ENCODE data around the gene RUSF1. TPM values are rescaled to one million over a fixed set of nuclear protein-coding genes. Genes with fewer than 3 reads are reported as not detected.

Gene RUSF1
- total RNA-seq, 1 experiment from 2014 or later = 39.9 TPM

DNA sequence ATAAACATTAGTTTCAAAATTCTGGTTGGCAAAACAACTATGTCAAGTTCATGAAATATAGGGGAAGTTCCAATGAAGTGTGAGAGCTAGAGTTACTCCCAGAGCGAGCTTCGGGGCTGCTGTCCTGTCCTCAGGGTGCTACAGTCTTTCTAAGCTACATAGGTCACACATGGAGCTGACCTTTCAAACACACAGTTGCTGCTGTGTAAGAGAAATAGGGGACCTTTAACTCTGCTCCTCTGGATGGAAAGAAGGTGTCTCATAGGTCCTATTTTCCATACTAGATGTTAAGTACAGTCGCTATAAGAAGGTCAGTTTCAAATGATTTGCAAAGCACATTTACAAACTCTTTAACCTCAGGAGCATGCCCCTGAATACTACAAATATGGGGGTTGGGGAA lies 13.2 kb upstream of the RUSF1 start:
- H3K27me3 ChIP-seq (ENCODE audit: low read length) = peaks cover 4% of the 10 kb centered on the region; the same call in 1 of the 2 replicates
- H3K9me3 ChIP-seq (ENCODE audit: low read length) = no peaks in the 10 kb centered on the region
- ChIA-PET CTCF (no interaction called here), POLR2A (ENCODE audit: unreplicated experiment) (no interaction called here)
- no peaks in the 10 kb centered on the region for H4K20me1 ChIP-seq (ENCODE audit: low read length)
- no peak overlapping the region for H3K4me3 ChIP-seq (ENCODE audit: low read length)
- no peaks in the 10 kb centered on the region for H3F3A ChIP-seq (ENCODE audit: low read length, unreplicated experiment)
- no peak for DNase-seq
- no peaks in the 10 kb centered on the region for H3K79me2 ChIP-seq (ENCODE audit: low read length)
- H3K4me1 ChIP-seq (ENCODE audit: insufficient read depth, low read length) = no peaks in the 10 kb centered on the region
- H3K9ac ChIP-seq (ENCODE audit: low read length) = no peak overlapping the region
- no peak overlapping the region for H2AFZ ChIP-seq (ENCODE audit: low read length)
- H3K27ac ChIP-seq (ENCODE audit: low read length) = no peak overlapping the region
- no peaks in the 10 kb centered on the region for H3K36me3 ChIP-seq (ENCODE audit: low read depth, low read length)
- no peaks in the 10 kb centered on the region for H3K9me2 ChIP-seq (replicated peaks; ENCODE audit: low read length)
- no TSS peak for BruUV-seq (replicated peaks)
- no peak for TF ChIP-seq EZH2phosphoT487 (IDR thresholded peaks at IDR 0.05; ENCODE audit: borderline replicate concordance, low read length)
- intact Hi-C loops (cut with micrococcal nuclease) = no loop called here
- no peak for ATAC-seq
- H3K4me2 ChIP-seq (ENCODE audit: low read length) = no peak overlapping the region

DNA sequence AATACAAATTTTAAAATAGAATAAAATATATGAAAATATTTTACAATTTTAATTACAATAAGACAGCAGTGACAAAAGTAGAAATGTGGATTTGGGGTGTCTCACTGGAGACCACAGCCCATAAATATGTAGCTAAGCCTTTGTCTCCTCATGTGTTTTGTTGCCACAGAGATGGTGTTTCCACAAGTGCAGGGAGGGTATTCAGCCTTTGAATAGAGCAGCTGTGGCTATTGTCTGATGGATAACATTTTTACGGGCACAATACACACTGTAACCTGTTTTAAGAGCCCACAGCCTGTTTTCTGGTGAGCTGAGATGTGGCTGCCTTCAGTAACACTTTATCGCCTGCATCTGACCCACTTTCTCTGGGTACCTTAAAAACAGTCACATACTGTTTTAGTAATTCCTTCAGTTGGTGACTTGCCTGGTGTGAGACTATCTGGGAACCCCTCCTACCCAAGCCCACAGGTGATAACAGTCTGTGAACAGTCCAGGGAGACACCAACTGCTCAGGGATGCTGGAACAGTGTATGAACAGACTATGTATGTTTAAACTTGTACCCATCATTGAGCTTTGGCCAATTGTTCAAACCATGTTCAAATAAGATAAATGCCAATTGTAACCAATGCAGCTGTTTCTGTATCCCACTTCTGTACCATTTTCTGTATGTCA lies 11.7 kb upstream of the RUSF1 start:
- CTCF ChIA-PET = no interaction called here
- ATAC-seq (no peak), DNase-seq (no peak)
- no TSS peak for BruUV-seq (replicated peaks)
- H4K20me1 ChIP-seq (ENCODE audit: low read length) = no peaks in the 10 kb centered on the region
- no peak overlapping the region for H2AFZ ChIP-seq (ENCODE audit: low read length)
- no peaks in the 10 kb centered on the region for H3K36me3 ChIP-seq (ENCODE audit: low read depth, low read length)
- H3F3A ChIP-seq (ENCODE audit: low read length, unreplicated experiment) = no peaks in the 10 kb centered on the region
- no peak overlapping the region for H3K27ac ChIP-seq (ENCODE audit: low read length)
- no peaks in the 10 kb centered on the region for H3K4me1 ChIP-seq (ENCODE audit: insufficient read depth, low read length)
- intact Hi-C loops (cut with micrococcal nuclease) = no loop called here
- no peaks in the 10 kb centered on the region for H3K9me3 ChIP-seq (ENCODE audit: low read length)
- POLR2A ChIA-PET (ENCODE audit: unreplicated experiment) = no interaction called here
- H3K79me2 ChIP-seq (ENCODE audit: low read length) = no peaks in the 10 kb centered on the region
- H3K4me3 ChIP-seq (ENCODE audit: low read length) = no peak overlapping the region
- TF ChIP-seq, protein P1, sequence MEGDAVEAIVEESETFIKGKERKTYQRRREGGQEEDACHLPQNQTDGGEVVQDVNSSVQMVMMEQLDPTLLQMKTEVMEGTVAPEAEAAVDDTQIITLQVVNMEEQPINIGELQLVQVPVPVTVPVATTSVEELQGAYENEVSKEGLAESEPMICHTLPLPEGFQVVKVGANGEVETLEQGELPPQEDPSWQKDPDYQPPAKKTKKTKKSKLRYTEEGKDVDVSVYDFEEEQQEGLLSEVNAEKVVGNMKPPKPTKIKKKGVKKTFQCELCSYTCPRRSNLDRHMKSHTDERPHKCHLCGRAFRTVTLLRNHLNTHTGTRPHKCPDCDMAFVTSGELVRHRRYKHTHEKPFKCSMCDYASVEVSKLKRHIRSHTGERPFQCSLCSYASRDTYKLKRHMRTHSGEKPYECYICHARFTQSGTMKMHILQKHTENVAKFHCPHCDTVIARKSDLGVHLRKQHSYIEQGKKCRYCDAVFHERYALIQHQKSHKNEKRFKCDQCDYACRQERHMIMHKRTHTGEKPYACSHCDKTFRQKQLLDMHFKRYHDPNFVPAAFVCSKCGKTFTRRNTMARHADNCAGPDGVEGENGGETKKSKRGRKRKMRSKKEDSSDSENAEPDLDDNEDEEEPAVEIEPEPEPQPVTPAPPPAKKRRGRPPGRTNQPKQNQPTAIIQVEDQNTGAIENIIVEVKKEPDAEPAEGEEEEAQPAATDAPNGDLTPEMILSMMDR (conservative IDR thresholded peaks at IDR 0.05; ENCODE audit: low read depth, low read length) = no peak
- TF ChIP-seq EZH2 (IDR thresholded peaks at IDR 0.05; ENCODE audit: low read length, unreplicated experiment) (no peak), EZH2phosphoT487 (IDR thresholded peaks at IDR 0.05; ENCODE audit: borderline replicate concordance, low read length) (no peak)
- H3K9me2 ChIP-seq (replicated peaks; ENCODE audit: low read length) = no peaks in the 10 kb centered on the region
- no peak overlapping the region for H3K9ac ChIP-seq (ENCODE audit: low read length)
- peaks cover 4% of the 10 kb centered on the region; the same call in 1 of the 2 replicates for H3K27me3 ChIP-seq (ENCODE audit: low read length)
- H3K4me2 ChIP-seq (ENCODE audit: low read length) = no peak overlapping the region

DNA sequence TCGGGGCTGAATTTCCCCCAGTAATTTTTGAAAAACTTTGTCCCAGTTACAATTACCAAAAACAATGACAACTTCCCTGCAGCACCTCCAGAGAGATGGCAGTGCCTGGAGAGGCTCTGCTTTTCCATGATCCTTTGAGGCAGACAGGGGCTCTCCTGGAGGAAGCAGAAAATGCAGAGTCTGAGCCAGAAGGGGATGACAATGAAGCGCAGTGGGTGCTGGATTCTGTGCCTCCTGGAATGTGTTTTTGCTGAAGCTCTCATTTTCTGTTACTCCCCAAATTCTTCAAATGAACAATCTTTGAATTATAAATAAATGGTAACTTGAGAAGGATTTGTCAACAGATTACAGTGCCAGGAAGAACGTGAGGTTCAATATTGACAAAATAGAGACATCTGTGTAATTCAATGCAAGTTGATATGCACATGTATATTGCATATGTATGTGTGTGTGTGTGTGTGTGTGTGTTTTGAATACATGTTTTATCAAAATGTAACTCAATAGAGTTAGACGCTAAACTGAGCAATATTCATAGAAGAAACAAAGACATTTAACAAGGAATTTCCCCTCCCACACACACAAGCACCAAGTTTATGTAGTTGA lies 9.7 kb upstream of the RUSF1 start:
- Histone ChIP-seq H3K36me3 (ENCODE audit: low read depth, low read length) (no peaks in the 10 kb centered on the region), H2AFZ (ENCODE audit: low read length) (no peak overlapping the region), H3K79me2 (ENCODE audit: low read length) (no peaks in the 10 kb centered on the region), H3K9me3 (ENCODE audit: low read length) (no peaks in the 10 kb centered on the region), H4K20me1 (ENCODE audit: low read length) (no peaks in the 10 kb centered on the region), H3F3A (ENCODE audit: low read length, unreplicated experiment) (no peaks in the 10 kb centered on the region), H3K4me1 (ENCODE audit: insufficient read depth, low read length) (no peaks in the 10 kb centered on the region), H3K9ac (ENCODE audit: low read length) (no peak overlapping the region), H3K4me2 (ENCODE audit: low read length) (no peak overlapping the region), H3K27ac (ENCODE audit: low read length) (no peak overlapping the region), H3K4me3 (ENCODE audit: low read length) (no peak overlapping the region), H3K9me2 (replicated peaks; ENCODE audit: low read length) (no peaks in the 10 kb centered on the region), H3K27me3 (ENCODE audit: low read length) (peaks cover 1% of the 10 kb centered on the region; the same call in 1 of the 2 replicates)
- ChIA-PET POLR2A (ENCODE audit: unreplicated experiment) (no interaction called here), CTCF (no interaction called here)
- intact Hi-C loops (cut with micrococcal nuclease) = no loop called here
- DNase-seq (no peak), ATAC-seq (no peak)
- no TSS peak for BruUV-seq (replicated peaks)
- no peak for TF ChIP-seq EZH2 (IDR thresholded peaks at IDR 0.05; ENCODE audit: low read length, unreplicated experiment)
- TF ChIP-seq, protein P1 (conservative IDR thresholded peaks at IDR 0.05; ENCODE audit: low read depth, low read length) = no peak

Data from PC-3 (cell line).